AG04450 (cell line): ENCODE data around the gene CALU. TPM values are rescaled to one million over a fixed set of nuclear protein-coding genes. Genes with fewer than 3 reads are reported as not detected.

Experiments used
- CTCF ChIA-PET: fragments of 300-600, 350-600 bp; formaldehyde crosslinking; extraction: SDS; loops from one replicate; lab custom pipeline; 2022; ENCODE audit warnings: antibody characterized with exemption, inconsistent platforms; lab: Charles Lee
- POLR2A ChIA-PET: fragments of 350-600 bp; formaldehyde crosslinking; extraction: SDS; loops from one replicate; lab custom pipeline; 2021; ENCODE audit warnings: antibody characterized with exemption, inconsistent platforms; lab: Yijun Ruan, JAX
- DNase-seq: peaks from one replicate; pipeline ENCODE4 v3.0.0-alpha.2; 2011; ENCODE audit warnings: low read depth, low spot score
- H3K27ac ChIP-seq: one replicate; pipeline ENCODE4 v1.5.1; 2012; ENCODE audit warnings: low read depth, low read length, control low read depth
- H3K27me3 ChIP-seq: one replicate; pipeline ENCODE4 v1.6.0; 2012; ENCODE audit warnings: low read length; ENCODE audit not compliant: control insufficient read depth, insufficient read depth
- H3K4me3 ChIP-seq: 2 replicates; pipeline ENCODE4 v1.5.1; 2011; ENCODE audit warnings: mild to moderate bottlenecking, low read depth, low read length, control low read depth
- H3K9me3 ChIP-seq: 2 replicates; pipeline ENCODE4 v1.5.1; 2012; ENCODE audit warnings: low read length; ENCODE audit not compliant: control insufficient read depth, insufficient read depth
- polyA plus RNA-seq: library from polyadenylated mRNA; depleted of rRNA; stranded (reverse); fragments of >200 nt; gene quantifications from 2 replicates; pipeline ENCODE4 v1.2.3, GENCODE V29; 2011
- TF ChIP-seq, protein P1 (sequence below): IDR thresholded peaks from 2 replicates; pipeline ENCODE4 v1.5.1; 2011; ENCODE audit warnings: low read depth, low read length, control low read depth, inconsistent platforms

Gene CALU
- polyA plus RNA-seq, 1 experiment: 815 TPM

DNA sequence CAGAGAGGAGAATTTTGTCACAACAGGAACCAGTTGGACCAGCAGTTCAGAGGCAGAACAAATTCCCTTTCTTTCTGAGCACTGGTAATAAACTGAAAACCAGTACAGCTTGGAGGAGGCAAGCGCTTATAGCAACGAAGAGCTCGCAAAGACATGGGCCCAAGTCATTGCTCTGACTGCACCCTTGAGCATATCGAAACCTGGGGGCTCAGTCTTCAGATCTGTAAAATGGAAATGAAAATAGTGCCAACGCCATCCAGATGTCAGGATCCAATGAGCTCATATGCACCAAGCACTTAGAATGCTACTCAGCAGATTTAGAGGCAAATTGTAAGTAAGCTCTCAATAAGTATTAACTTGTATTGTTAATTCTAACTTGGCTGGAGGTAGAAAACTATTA, 14.4 kb upstream of the CALU start:
- POLR2A ChIA-PET: no interaction called here
- TF ChIP-seq, protein P1, sequence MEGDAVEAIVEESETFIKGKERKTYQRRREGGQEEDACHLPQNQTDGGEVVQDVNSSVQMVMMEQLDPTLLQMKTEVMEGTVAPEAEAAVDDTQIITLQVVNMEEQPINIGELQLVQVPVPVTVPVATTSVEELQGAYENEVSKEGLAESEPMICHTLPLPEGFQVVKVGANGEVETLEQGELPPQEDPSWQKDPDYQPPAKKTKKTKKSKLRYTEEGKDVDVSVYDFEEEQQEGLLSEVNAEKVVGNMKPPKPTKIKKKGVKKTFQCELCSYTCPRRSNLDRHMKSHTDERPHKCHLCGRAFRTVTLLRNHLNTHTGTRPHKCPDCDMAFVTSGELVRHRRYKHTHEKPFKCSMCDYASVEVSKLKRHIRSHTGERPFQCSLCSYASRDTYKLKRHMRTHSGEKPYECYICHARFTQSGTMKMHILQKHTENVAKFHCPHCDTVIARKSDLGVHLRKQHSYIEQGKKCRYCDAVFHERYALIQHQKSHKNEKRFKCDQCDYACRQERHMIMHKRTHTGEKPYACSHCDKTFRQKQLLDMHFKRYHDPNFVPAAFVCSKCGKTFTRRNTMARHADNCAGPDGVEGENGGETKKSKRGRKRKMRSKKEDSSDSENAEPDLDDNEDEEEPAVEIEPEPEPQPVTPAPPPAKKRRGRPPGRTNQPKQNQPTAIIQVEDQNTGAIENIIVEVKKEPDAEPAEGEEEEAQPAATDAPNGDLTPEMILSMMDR: no peak
- no peak overlapping the region for H3K27ac ChIP-seq
- peaks cover 21% of the 10 kb centered on the region for H3K27me3 ChIP-seq
- DNase-seq: no peak
- no peak overlapping the region for H3K4me3 ChIP-seq
- no peaks in the 10 kb centered on the region for H3K9me3 ChIP-seq
- CTCF ChIA-PET: no interaction called here

DNA sequence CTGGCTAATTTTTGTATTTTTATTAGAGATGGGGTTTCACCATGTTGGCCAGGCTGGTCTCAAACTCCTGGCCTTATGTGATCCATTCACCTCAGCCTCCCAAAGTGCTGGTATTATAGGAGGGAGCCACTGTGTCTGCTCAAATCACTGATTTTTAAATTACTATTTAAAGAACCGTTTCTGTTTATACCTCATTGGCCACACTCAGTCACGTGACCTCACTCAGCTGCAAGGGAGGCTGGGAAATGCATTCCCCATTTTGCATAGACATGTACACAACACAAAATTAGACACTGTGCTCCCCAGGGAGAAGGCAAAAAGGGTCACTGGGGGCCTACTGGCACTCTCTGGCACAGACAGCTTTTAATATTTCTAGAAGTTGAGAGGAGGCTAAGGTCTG, 13.6 kb upstream of the CALU start:
- no peak overlapping the region for H3K27ac ChIP-seq
- no peak overlapping the region for H3K4me3 ChIP-seq
- peaks cover 21% of the 10 kb centered on the region for H3K27me3 ChIP-seq
- no peak for DNase-seq
- no peaks in the 10 kb centered on the region for H3K9me3 ChIP-seq
- ChIA-PET CTCF (no interaction called here), POLR2A (interaction anchor here (0.5 to 1.6 kb wide), 2 partner anchors 14 to 21 kb away, joined by 4 to 7 read pairs; partner anchors contain the start of gene CALU)
- TF ChIP-seq, protein P1: no peak

DNA sequence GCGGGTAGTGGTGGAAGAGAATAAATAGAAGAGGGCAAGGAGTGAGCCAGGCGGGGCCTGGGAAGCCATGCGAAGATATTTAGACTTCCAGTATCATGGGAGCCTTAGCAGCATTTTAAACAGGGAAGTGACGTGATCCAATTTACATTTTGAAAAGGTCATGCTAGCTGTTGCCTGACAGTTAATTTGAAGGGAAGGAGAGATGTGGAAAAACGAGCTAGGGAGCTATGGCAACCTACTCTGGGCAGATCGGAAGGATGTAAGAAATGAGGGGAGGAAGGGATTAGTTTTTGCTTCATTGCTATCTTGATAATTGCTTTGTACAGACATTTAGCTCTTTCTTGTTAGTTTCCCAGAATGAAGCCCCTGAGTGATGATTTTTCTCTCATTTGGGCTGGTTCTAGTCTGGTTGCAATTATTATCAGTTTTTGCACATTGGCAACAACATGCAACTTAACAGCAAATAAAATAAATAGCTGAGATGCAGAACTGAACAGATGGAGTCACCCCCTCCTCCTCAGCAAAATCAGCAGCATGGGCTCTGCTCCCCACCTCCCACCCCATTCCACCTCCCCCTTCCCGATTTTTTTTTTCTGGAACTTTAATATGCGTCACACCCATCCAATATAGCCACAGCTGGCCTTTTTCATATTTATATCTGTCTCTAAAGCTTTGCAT, 13.0 kb upstream of the CALU start:
- ChIA-PET CTCF (interaction anchor here (1.1 kb wide), 1 partner anchor 118 kb away, joined by 3 read pairs; no protein-coding TSS in a partner anchor), POLR2A (interaction anchor here (1.6 kb wide), 1 partner anchor 14 kb away, joined by 7 read pairs; the partner anchor contains the start of gene CALU)
- Histone ChIP-seq H3K27me3 (peaks cover 24% of the 10 kb centered on the region), H3K27ac (no peak overlapping the region), H3K4me3 (no peak overlapping the region), H3K9me3 (no peaks in the 10 kb centered on the region)
- no peak for DNase-seq
- TF ChIP-seq, protein P1: no peak

DNA sequence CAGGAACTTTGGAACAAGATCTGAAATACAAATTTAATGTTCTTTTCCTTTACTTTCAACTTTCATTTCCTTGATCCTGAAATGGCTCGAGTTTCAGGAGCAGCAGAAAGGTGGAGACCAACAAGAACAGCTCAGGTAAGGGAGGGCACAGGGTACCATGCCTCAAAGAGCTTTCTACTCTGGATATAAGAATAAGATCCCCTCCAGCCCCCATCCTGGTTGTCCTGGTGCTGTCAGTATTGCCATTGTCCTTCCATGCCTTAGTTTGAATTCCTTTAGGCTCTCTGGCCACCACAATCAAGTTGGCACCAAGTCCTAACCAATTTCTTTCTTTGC, 12.5 kb upstream of the CALU start:
- Histone ChIP-seq H3K9me3 (no peaks in the 10 kb centered on the region), H3K27ac (no peak overlapping the region), H3K4me3 (no peak overlapping the region), H3K27me3 (peaks cover 29% of the 10 kb centered on the region)
- ChIA-PET POLR2A (interaction anchor here (1.6 kb wide), 1 partner anchor 13 kb away, joined by 7 read pairs; the partner anchor contains the start of gene CALU), CTCF (interaction anchor here (1.1 kb wide), 1 partner anchor 118 kb away, joined by 3 read pairs; no protein-coding TSS in a partner anchor)
- no peak for DNase-seq
- TF ChIP-seq, protein P1: no peak

DNA sequence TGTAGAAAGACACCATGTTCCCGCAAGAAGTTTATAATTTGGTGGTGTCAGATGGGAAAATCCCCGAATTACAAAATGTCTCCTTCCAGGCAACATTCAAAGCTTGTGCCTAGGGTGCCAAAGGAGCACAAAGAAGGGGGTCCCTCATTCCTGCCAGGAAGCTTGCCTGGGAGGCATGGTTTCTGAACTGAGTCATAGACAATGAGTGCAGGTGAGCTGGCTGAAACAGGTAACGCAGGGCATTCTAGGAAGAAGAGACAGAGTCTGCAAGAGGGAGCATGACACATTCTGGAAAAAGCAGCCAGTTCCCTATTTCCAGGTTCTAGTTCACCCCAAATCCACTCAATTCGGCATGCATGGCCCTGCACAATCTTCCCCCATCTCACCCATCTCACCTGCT, 11.9 kb upstream of the CALU start:
- TF ChIP-seq, protein P1: no peak
- Histone ChIP-seq H3K27ac (no peak overlapping the region), H3K9me3 (no peaks in the 10 kb centered on the region), H3K4me3 (no peak overlapping the region), H3K27me3 (peaks cover 32% of the 10 kb centered on the region)
- no peak for DNase-seq
- POLR2A ChIA-PET: no interaction called here
- CTCF ChIA-PET: interaction anchor here (0.7 to 1.1 kb wide), 2 partner anchors 60 to 119 kb away, joined by 3 read pairs; no protein-coding TSS in a partner anchor
